Liver (tissue), 9 donors: ENCODE results near the gene USP24. TPM values are rescaled to one million over a fixed set of nuclear protein-coding genes. Genes with fewer than 3 reads are reported as not detected.

Source experiments
- DNase-seq: peaks from one replicate; pipeline ENCODE4 v3.0.0-alpha.2; 2017; ENCODE audit warnings: low spot score
- H3K27ac ChIP-seq, 2 donors: one replicate each; pipeline ENCODE4 v1.7.0; 2013; ENCODE audit warnings: inconsistent platforms in 2 of 2, low read length in 2 of 2, control low read depth in 1 of 2, low read depth in 1 of 2, mild to moderate bottlenecking in 1 of 2
- H3K27me3 ChIP-seq, 4 donors: one replicate each; pipeline versions ENCODE4 v1.6.1 to v1.7.0; 2013; ENCODE audit warnings: low read length in 3 of 4, inconsistent platforms in 1 of 4, mild to moderate bottlenecking in 1 of 4, moderate library complexity in 1 of 4; ENCODE audit not compliant: control insufficient read depth in 4 of 4, insufficient read depth in 4 of 4
- H3K36me3 ChIP-seq, 4 donors: one replicate each; pipeline versions ENCODE4 v1.6.1 to v1.7.0; 2013; ENCODE audit warnings: low read length in 3 of 4, mild to moderate bottlenecking in 3 of 4, low read depth in 1 of 4, moderate library complexity in 1 of 4; ENCODE audit not compliant: control insufficient read depth in 4 of 4, insufficient read depth in 3 of 4
- H3K4me1 ChIP-seq, 4 donors: one replicate each; pipeline versions ENCODE4 v1.6.1 to v1.7.0; 2013; ENCODE audit warnings: low read length in 3 of 4, mild to moderate bottlenecking in 3 of 4, moderate library complexity in 1 of 4; ENCODE audit not compliant: control insufficient read depth in 4 of 4, insufficient read depth in 4 of 4
- H3K4me3 ChIP-seq, 3 donors: one replicate each; pipeline versions ENCODE4 v1.6.1 to v1.7.0; 2013; ENCODE audit warnings: low read length in 3 of 3, control low read depth in 1 of 3, low read depth in 1 of 3, mild to moderate bottlenecking in 1 of 3
- H3K9ac ChIP-seq, 2 donors: one replicate each; pipeline ENCODE4 v1.7.0; 2013; ENCODE audit warnings: low read length in 2 of 2, mild to moderate bottlenecking in 2 of 2, moderate library complexity in 2 of 2, control low read depth in 1 of 2, low read depth in 1 of 2
- H3K9me3 ChIP-seq, 4 donors: one replicate each; pipeline versions ENCODE4 v1.6.1 to v1.7.0; 2013; ENCODE audit warnings: low read length in 3 of 4; ENCODE audit not compliant: control insufficient read depth in 4 of 4
- ATF3 ChIP-seq: IDR thresholded peaks from 2 replicates; pipeline ENCODE4 v1.6.1; 2016; ENCODE audit warnings: antibody characterized with exemption
- CTCF ChIP-seq: fragments of 150-350 bp; IDR thresholded peaks from 2 replicates; pipeline ENCODE4 v1.5.1; 2017; ENCODE audit warnings: improper control_type of control experiment, low read depth, low read length; ENCODE audit not compliant: missing input control
- EGR1 ChIP-seq, 2 donors: IDR thresholded peaks; 2 replicates each; pipeline ENCODE4 v1.6.1; 2016 to 2018; ENCODE audit warnings: antibody characterized with exemption in 2 of 2, low read depth in 2 of 2
- FOXA1 ChIP-seq: IDR thresholded peaks from 2 replicates; pipeline ENCODE4 v1.6.1; 2016; ENCODE audit warnings: antibody characterized with exemption
- FOXA2 ChIP-seq: IDR thresholded peaks from 2 replicates; pipeline ENCODE4 v1.6.1; 2016; ENCODE audit warnings: antibody characterized with exemption
- GABPA ChIP-seq, 2 donors: IDR thresholded peaks in 1 of 2; conservative IDR thresholded peaks in 1 of 2; 2 replicates each; pipeline ENCODE4 v1.6.1; 2016; ENCODE audit warnings: antibody characterized with exemption in 2 of 2, mild to moderate bottlenecking in 1 of 2, moderate library complexity in 1 of 2
- HNF4A ChIP-seq, 2 donors: conservative IDR thresholded peaks; 2 replicates each; pipeline ENCODE4 v1.6.1; 2016; ENCODE audit warnings: antibody characterized with exemption in 2 of 2, mild to moderate bottlenecking in 2 of 2
- HNF4G ChIP-seq: IDR thresholded peaks from 2 replicates; pipeline ENCODE4 v1.6.1; 2016; ENCODE audit warnings: antibody characterized with exemption
- JUND ChIP-seq, 2 donors: IDR thresholded peaks; 2 replicates each; pipeline ENCODE4 v1.6.1; 2016; ENCODE audit warnings: antibody characterized with exemption in 2 of 2
- MAX ChIP-seq: IDR thresholded peaks from 2 replicates; pipeline ENCODE4 v1.6.1; 2016; ENCODE audit warnings: antibody characterized with exemption
- NR2F2 ChIP-seq: IDR thresholded peaks from 2 replicates; pipeline ENCODE4 v1.6.1; 2016; ENCODE audit warnings: antibody characterized with exemption
- RAD21 ChIP-seq, 2 donors: IDR thresholded peaks; 2 replicates each; pipeline ENCODE4 v1.6.1; 2016; ENCODE audit warnings: antibody characterized with exemption in 2 of 2, mild to moderate bottlenecking in 2 of 2
- REST ChIP-seq: IDR thresholded peaks from 2 replicates; pipeline ENCODE4 v1.6.1; 2016; ENCODE audit warnings: antibody characterized with exemption, mild to moderate bottlenecking
- RXRA ChIP-seq, 2 donors: IDR thresholded peaks; 2 replicates each; pipeline ENCODE4 v1.6.1; 2017 to 2018; ENCODE audit warnings: antibody characterized with exemption in 2 of 2, mild to moderate bottlenecking in 1 of 2
- SP1 ChIP-seq: IDR thresholded peaks from 2 replicates; pipeline ENCODE4 v1.6.1; 2018; ENCODE audit warnings: antibody characterized with exemption, mild to moderate bottlenecking
- TAF1 ChIP-seq: conservative IDR thresholded peaks from 2 replicates; pipeline ENCODE4 v1.6.1; 2016; ENCODE audit warnings: antibody characterized with exemption, mild to moderate bottlenecking
- YY1 ChIP-seq: IDR thresholded peaks from 2 replicates; pipeline ENCODE4 v1.6.1; 2016; ENCODE audit warnings: antibody characterized with exemption, mild to moderate bottlenecking
- ZBTB33 ChIP-seq: IDR thresholded peaks from 2 replicates; pipeline ENCODE4 v1.6.1; 2016; ENCODE audit warnings: antibody characterized with exemption
- WGBS: extraction: QIAGEN DNeasy Blood & Tissue Kit; methylation state at CpG from one replicate; pipeline ENCODE4 v1.1.7; 2013; 5-methylcytosine and 5-hydroxymethylcytosine counted together
- polyA plus RNA-seq, 2 donors: library from polyadenylated mRNA; stranded (reverse) in 1 of 2; unstranded in 1 of 2; fragments of 200-250 nt in 1 of 2; fragments of >200 nt in 1 of 2; fragmentation: Nextera tagmentation in 1 of 2; extraction: Ambion mirVana in 1 of 2; gene quantifications; one replicate each; pipeline versions ENCODE4 v1.2.1 to v1.2.3, GENCODE V29; 2013 to 2015
- total RNA-seq, 2 donors: library from RNA; depleted of rRNA; stranded (reverse); fragments of >200 nt; gene quantifications; one replicate each; pipeline ENCODE4 v1.2.3, GENCODE V29; 2014
- donor health status: healthy.
- donor health status: healthy.
- donor health status: healthy.
- donor health status: healthy.
- donor health status: healthy.

The USP24 gene
- total and polyA plus RNA-seq, 4 donors, result 7.0 to 75.8 (median 20.3) TPM

GRCh38 chr1:55216096-55216495, 932 bp upstream of the USP24 start:
- Histone ChIP-seq H3K4me1 (peaks cover 11 to 39% (median 28%) of the 10 kb centered on the region in 4 donors), H3K27ac (peak overlapping the region; percentile 84 to 92), H3K27me3 (no peaks in the 10 kb centered on the region), H3K9ac (peak overlapping the region; percentile 17 to 82), H3K4me3 (peak overlapping the region; percentile 84 to 96 (median 91)), H3K9me3 (no peaks in the 10 kb centered on the region), H3K36me3 (no peaks in the 10 kb centered on the region)
- peak; percentile 41 for DNase-seq
- no peak for TF ChIP-seq EGR1 (IDR thresholded peaks at IDR 0.05; ENCODE audit: low read depth in 2 of 2)
- TF ChIP-seq JUND (IDR thresholded peaks at IDR 0.05), result no peak
- TF ChIP-seq FOXA2, result no peak
- no peak for TF ChIP-seq FOXA1
- no peak for TF ChIP-seq YY1
- TF ChIP-seq TAF1, result no peak
- TF ChIP-seq HNF4G, result no peak
- no peak for TF ChIP-seq ATF3
- TF ChIP-seq CTCF, result no peak
- WGBS, result 39% methylated on average over 9 of the region's 9 CpGs

GRCh38 chr1:55214934-55215193, 300 bp downstream of the USP24 start:
- H3K9ac ChIP-seq, result peak overlapping the region in 1 of 2 donors; percentile 61
- H3K27me3 ChIP-seq, result no peaks in the 10 kb centered on the region
- peaks cover 11 to 42% (median 32%) of the 10 kb centered on the region in 4 donors for H3K4me1 ChIP-seq
- WGBS, result under 1% methylated on average over 29 of the region's 29 CpGs
- no peaks in the 10 kb centered on the region for H3K36me3 ChIP-seq
- peak overlapping the region; percentile 84 to 92 for H3K27ac ChIP-seq
- DNase-seq, result peak; percentile 66
- TF ChIP-seq JUND (IDR thresholded peaks at IDR 0.05) (no peak), NR2F2 (no peak), RXRA (IDR thresholded peaks at IDR 0.05) (no peak), EGR1 (IDR thresholded peaks at IDR 0.05; ENCODE audit: low read depth in 2 of 2) (no peak), SP1 (no peak), MAX (no peak), GABPA (IDR thresholded peaks at IDR 0.05 in 1 of 2, conservative IDR thresholded peaks at IDR 0.05 in 1 of 2) (no peak), ATF3 (no peak), HNF4G (no peak), FOXA2 (no peak), ZBTB33 (no peak), FOXA1 (no peak), YY1 (no peak), HNF4A (conservative IDR thresholded peaks at IDR 0.05) (no peak), RAD21 (IDR thresholded peaks at IDR 0.05) (no peak), TAF1 (no peak), REST (no peak), CTCF (no peak)
- peak overlapping the region; percentile 83 to 96 (median 91) for H3K4me3 ChIP-seq
- H3K9me3 ChIP-seq, result no peaks in the 10 kb centered on the region
